Vagina (tissue), 2 donors: Measurements from ENCODE around the gene DHDDS. TPM values are rescaled to one million over a fixed set of nuclear protein-coding genes. Genes with fewer than 3 reads are reported as not detected.

ENCODE experiments used
- DNase-seq, 2 donors: peaks; one replicate each; pipeline ENCODE4 v3.0.0-alpha.2; 2017; ENCODE audit errors: extremely low spot score in 2 of 2
- H3K27ac ChIP-seq: fragments of 200-600 bp; sonication (generic); one replicate; pipeline ENCODE4 v1.5.1; 2019
- H3K27me3 ChIP-seq: fragments of 200-600 bp; sonication (generic); one replicate; pipeline ENCODE4 v1.5.1; 2019
- H3K36me3 ChIP-seq, 2 donors: fragments of 200-600 bp; sonication (generic); one replicate each; pipeline ENCODE4 v1.5.1; 2017 to 2019
- H3K4me1 ChIP-seq: fragments of 200-600 bp; sonication (generic); one replicate; pipeline ENCODE4 v1.5.1; 2019
- H3K4me3 ChIP-seq, 2 donors: fragments of 200-600 bp; sonication (generic); 1 replicate in 1 of 2; 2 replicates in 1 of 2; pipeline ENCODE4 v1.5.1; 2016 to 2019
- H3K9me3 ChIP-seq: fragments of 200-600 bp; sonication (generic); one replicate; pipeline ENCODE4 v1.5.1; 2019
- POLR2A ChIP-seq, 2 donors: fragments of 450-650 bp; IDR thresholded peaks; one replicate each; pipeline ENCODE4 v1.6.1; 2017; ENCODE audit warnings: antibody characterized with exemption in 2 of 2, mild to moderate bottlenecking in 2 of 2, moderate library complexity in 2 of 2
- POLR2AphosphoS5 ChIP-seq, 2 donors: sonication (generic); formaldehyde crosslinking; IDR thresholded peaks; one replicate each; pipeline ENCODE4 v1.9.0; 2017; ENCODE audit warnings: antibody characterized with exemption in 2 of 2, mild to moderate bottlenecking in 2 of 2, low read depth in 1 of 2; ENCODE audit not compliant: insufficient read depth in 1 of 2
- intact Hi-C: fragments of 100-400 bp; cut with DNase I; formaldehyde crosslinking; loops from one replicate; pipeline ENCODE4 v1.15.1; 2023
- total RNA-seq: library from RNA; depleted of rRNA; stranded (reverse); fragments of >200 nt; gene quantifications from one replicate; pipeline ENCODE4 v1.2.3, GENCODE V29; 2016
- TF ChIP-seq, protein P1 (sequence below), 3 experiments: fragments of 450-650 bp in 2 of 3; fragments of 200-600 bp in 1 of 3; sonication (generic) in 1 of 3; IDR thresholded peaks; one replicate each; pipeline ENCODE4 v1.5.1; 2017 to 2019; ENCODE audit warnings: antibody characterized with exemption in 3 of 3, mild to moderate bottlenecking in 2 of 3, moderate library complexity in 2 of 3

DHDDS gene
- total RNA-seq, 1 donor from 2014 or later: 24.8 TPM

DNA sequence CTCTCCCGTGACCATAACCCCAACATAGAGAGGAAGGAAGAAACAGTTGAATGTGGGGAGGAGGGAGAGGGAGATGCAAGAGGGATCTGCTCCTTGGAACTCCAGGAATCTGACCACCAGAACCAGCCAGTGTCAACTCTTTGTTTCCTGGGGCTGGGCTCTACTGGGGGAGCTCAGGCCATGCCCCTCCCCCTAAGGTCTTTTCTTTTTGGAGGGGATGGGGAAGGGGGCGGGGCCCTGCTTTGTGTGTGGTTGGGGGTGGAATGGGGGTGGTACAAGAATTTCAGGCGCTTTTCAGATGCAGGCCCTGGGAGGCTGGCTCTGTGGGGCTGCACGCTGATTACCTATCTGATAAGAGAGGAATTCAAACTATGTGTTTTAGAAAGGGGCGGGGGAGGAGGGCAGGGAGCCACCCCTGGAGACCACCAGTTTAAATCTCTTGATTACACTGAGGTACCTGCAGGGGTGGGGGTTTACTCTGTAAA is 13.2 kb upstream of the DHDDS start:
- intact Hi-C loops: no loop called here
- Histone ChIP-seq H3K27ac (no peak overlapping the region), H3K9me3 (no peaks in the 10 kb centered on the region), H3K4me3 (no peak overlapping the region), H3K4me1 (no peaks in the 10 kb centered on the region), H3K36me3 (no peaks in the 10 kb centered on the region), H3K27me3 (no peaks in the 10 kb centered on the region)
- no peak for DNase-seq
- no peak for TF ChIP-seq POLR2AphosphoS5 (IDR thresholded peaks at IDR 0.05; ENCODE audit: insufficient read depth in 1 of 2, low read depth in 1 of 2)
- no peak for TF ChIP-seq POLR2A (IDR thresholded peaks at IDR 0.05)
- TF ChIP-seq, protein P1, sequence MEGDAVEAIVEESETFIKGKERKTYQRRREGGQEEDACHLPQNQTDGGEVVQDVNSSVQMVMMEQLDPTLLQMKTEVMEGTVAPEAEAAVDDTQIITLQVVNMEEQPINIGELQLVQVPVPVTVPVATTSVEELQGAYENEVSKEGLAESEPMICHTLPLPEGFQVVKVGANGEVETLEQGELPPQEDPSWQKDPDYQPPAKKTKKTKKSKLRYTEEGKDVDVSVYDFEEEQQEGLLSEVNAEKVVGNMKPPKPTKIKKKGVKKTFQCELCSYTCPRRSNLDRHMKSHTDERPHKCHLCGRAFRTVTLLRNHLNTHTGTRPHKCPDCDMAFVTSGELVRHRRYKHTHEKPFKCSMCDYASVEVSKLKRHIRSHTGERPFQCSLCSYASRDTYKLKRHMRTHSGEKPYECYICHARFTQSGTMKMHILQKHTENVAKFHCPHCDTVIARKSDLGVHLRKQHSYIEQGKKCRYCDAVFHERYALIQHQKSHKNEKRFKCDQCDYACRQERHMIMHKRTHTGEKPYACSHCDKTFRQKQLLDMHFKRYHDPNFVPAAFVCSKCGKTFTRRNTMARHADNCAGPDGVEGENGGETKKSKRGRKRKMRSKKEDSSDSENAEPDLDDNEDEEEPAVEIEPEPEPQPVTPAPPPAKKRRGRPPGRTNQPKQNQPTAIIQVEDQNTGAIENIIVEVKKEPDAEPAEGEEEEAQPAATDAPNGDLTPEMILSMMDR (IDR thresholded peaks at IDR 0.05): no peak

DNA sequence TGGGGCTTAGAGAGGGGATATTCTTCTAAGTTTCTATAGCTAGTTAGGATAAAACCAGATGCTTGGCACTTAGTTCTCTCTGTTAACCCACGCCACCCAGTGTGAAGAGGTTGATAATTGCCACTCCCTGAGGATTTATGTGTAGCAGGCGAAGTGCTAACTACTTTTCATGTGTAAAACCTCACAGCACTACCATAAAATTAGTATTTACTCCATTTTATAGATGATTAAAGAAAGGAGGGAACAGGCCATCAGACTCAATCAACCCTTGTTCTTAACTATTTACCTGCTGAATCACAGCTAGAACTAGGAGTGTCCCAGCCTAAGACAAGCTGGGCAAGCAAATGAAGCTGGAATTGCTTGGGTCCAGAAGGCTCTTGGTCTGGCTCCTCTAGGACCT is 12.6 kb upstream of the DHDDS start:
- Histone ChIP-seq H3K4me1 (no peaks in the 10 kb centered on the region), H3K4me3 (no peak overlapping the region), H3K36me3 (no peaks in the 10 kb centered on the region), H3K9me3 (no peaks in the 10 kb centered on the region), H3K27ac (no peak overlapping the region), H3K27me3 (no peaks in the 10 kb centered on the region)
- TF ChIP-seq POLR2AphosphoS5 (IDR thresholded peaks at IDR 0.05; ENCODE audit: insufficient read depth in 1 of 2, low read depth in 1 of 2) (no peak), POLR2A (IDR thresholded peaks at IDR 0.05) (no peak)
- TF ChIP-seq, protein P1 (IDR thresholded peaks at IDR 0.05): no peak
- DNase-seq: no peak
- intact Hi-C loops: no loop called here

GRCh38 chr1:26429721-26430120 is 2.4 kb upstream of the DHDDS start:
- Histone ChIP-seq H3K4me1 (peaks cover 31% of the 10 kb centered on the region), H3K4me3 (no peak overlapping the region), H3K27ac (no peak overlapping the region), H3K9me3 (no peaks in the 10 kb centered on the region), H3K27me3 (no peaks in the 10 kb centered on the region), H3K36me3 (no peaks in the 10 kb centered on the region)
- intact Hi-C loops: loop anchor here (2.0 kb wide), 1 partner anchor 41 kb away; no protein-coding TSS in a partner anchor
- TF ChIP-seq, protein P1 (IDR thresholded peaks at IDR 0.05): no peak
- TF ChIP-seq POLR2AphosphoS5 (IDR thresholded peaks at IDR 0.05; ENCODE audit: insufficient read depth in 1 of 2, low read depth in 1 of 2): no peak
- no peak for TF ChIP-seq POLR2A (IDR thresholded peaks at IDR 0.05)
- no peak for DNase-seq

- Histone ChIP-seq H3K36me3 (peaks cover 0 to 23% of the 10 kb centered on the region in 2 donors), H3K27ac (peak overlapping the region; percentile 70), H3K9me3 (no peaks in the 10 kb centered on the region), H3K4me1 (peaks cover 31% of the 10 kb centered on the region), H3K27me3 (no peaks in the 10 kb centered on the region), H3K4me3 (peak overlapping the region; percentile 66 to 68)
- TF ChIP-seq POLR2AphosphoS5 (IDR thresholded peaks at IDR 0.05; ENCODE audit: insufficient read depth in 1 of 2, low read depth in 1 of 2) (no peak), POLR2A (IDR thresholded peaks at IDR 0.05) (no peak)
- TF ChIP-seq, protein P1 (IDR thresholded peaks at IDR 0.05): no peak
- no peak for DNase-seq
- intact Hi-C loops: no loop called here
Observed at GRCh38 chr1:26432793-26433192, 672 bp downstream of the DHDDS start.

GRCh38 chr1:26434161-26434752 is 2.1 kb downstream of the DHDDS start:
- no peak for TF ChIP-seq POLR2AphosphoS5 (IDR thresholded peaks at IDR 0.05; ENCODE audit: insufficient read depth in 1 of 2, low read depth in 1 of 2)
- Histone ChIP-seq H3K36me3 (peaks cover 0 to 38% of the 10 kb centered on the region in 2 donors), H3K27me3 (no peaks in the 10 kb centered on the region), H3K4me1 (peaks cover 31% of the 10 kb centered on the region), H3K4me3 (no peak overlapping the region), H3K9me3 (no peaks in the 10 kb centered on the region), H3K27ac (no peak overlapping the region)
- no peak for DNase-seq
- intact Hi-C loops: no loop called here
